ENCODE results near the gene PRR14L.
"Not testable (repeated sequence)": the region's sequence is repeated elsewhere in the genome, so short reads cannot be mapped to it uniquely, and the experiment has no call there.

Gene PRR14L

DNA sequence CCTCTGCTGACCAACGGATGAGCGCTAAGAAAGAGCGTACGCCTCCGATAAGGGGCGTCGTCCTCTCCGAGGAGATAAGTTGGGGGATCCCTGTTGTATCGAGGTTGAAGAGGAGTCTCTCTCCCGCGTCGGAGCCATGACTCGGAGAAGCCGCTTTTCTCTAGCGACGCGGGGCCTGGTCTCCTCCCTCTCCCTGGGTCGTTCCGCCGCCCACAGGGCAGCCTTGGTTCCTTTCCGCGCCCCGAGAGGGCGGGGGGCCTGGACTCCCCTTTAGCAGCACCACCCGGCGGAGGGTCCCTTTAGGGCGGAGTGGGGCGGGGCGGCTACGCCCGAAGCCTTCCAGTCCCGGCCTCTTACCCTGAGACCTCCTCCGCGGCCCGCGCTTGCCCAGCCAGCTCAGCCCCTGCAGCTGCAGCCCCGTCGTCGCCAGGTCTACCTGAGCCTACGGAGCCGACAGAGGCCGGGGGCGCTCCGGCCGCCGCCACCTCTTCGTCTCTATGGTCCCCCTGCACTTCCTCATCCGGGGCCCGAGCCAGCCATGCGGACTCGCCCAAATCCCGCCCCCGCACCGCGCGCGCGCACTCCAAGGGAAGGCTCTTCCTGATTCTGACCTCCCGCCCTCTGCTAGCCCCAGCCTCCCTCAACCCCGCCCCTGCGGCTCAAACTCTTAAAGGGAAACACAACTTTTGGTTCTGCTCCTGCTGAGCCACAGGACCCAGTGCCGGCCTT lies at the start of gene PRR14L:
PRR14L (minus strand) TSS at position 497 of the 729 bp plus-strand sequence. CDS start 11,272 bp downstream, outside the sequence.
- ATAC-seq, result peak; percentile 79
- peak; percentile 100 for DNase-seq

GRCh38 chr22:31799358-31799757 lies 49.4 kb upstream of the PRR14L start:
- DNase-seq, ATAC-seq: not testable (repeated sequence)

DNA sequence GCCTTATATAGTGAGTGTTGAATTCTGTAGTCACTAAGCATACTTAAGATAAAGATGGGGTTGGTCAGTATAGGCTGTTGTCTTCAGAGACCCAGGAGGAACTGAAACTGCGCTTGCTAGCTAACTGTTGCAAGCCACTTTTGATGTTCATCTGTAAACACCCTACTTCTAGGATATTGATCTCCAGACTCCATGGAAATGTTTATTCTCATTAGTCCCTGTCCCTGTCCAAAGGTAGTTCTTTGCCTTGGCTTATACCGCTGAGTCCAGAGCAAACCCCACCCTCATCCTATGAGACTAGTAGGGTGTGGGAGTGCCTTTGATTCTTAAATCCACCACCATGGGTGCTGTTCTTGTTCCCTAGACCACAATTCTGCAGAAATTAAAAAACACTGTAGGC lies 40.3 kb upstream of the PRR14L start:
- DNase-seq, result no peak
- no peak for ATAC-seq

DNA sequence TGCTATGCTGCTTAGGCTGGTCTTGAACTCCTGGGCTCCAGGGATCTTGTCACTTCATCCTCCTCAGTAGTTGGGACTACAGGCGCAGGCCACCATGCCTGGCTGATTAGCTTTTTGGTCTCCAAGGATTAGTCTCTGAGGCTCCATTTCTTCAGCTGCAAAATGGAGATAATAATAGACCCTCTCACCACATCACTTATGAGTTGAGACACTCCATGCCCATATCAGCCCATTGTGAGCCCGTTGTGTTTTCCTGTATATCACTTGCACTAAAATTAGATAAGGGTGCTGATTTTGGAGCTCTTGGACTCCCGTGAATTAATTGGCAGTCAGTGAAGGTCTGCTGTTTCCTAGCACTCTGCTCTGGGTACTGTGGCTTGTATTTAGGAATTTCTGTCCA lies 39.9 kb upstream of the PRR14L start:
- no peak for DNase-seq
- ATAC-seq, result no peak

GRCh38 chr22:31776231-31776630 lies 26.3 kb upstream of the PRR14L start:
- DNase-seq, result no peak
- no peak for ATAC-seq

GRCh38 chr22:31773416-31773815 lies 23.5 kb upstream of the PRR14L start:
- ATAC-seq, result no peak
- DNase-seq, result no peak

- ATAC-seq (no peak), DNase-seq (no peak)
Measured at GRCh38 chr22:31768422-31769059, 18.6 kb upstream of the PRR14L start.

DNA sequence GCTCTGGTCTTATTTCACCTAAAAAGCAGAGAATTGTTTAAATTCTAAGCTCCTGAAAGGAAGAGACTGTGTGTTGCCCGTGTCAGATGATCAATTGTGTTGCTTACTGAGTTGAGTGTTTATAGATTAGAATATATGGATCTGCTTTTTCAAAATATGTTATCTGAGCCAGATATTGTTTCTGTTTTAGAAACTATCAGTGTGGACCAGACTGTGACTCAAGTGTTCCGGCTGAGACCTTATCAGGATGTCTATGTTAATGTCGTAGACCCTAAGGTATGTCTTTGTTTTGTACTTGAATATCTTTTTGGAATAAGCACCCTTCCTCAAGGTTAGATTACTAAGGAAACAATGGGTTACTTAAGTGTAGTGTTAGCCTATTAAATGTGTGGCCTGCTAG lies 14.9 kb upstream of the PRR14L start:
- ATAC-seq (no peak), DNase-seq (no peak)

DNA sequence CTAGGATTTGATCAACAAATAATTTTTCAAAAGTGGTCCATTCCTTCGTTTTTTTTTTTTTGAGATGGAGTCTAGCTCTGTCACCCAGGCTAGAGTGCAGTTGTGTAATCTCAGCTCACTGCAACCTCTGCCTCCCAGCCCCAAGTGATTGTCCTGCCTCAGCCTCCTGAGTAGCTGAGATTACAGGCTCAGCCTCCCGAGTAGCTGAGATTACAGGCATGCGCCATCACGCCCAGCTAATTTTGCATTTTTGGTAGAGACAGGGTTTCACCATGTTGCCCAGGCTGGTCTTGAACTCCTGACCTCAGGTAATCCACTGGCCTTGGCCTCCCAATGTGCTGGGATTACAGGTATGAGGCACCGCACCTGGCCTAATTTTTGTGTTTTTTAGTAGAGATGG lies 8.9 kb upstream of the PRR14L start:
- not testable (repeated sequence) for DNase-seq, ATAC-seq

DNA sequence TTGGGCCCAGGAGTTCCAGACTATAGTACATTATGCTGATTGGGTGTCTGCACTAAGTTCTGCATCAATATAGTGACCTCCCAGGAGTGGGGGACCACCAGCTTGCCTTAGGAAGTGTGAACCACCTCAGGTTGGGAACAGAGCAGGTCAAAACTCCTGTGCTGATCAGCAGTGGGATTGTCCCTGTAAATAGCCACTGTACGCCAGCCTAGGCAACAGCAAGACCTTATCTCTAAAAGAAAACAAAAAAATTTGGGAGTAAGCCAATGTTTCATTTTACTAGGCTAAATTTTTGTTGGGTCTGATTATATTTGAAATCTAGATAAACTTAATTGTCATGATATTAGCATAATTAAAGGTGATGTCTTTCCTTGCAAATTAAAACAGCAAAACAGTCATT lies 7.3 kb upstream of the PRR14L start:
- DNase-seq (no peak), ATAC-seq (no peak)

GRCh38 chr22:31754813-31755212 lies 4.9 kb upstream of the PRR14L start:
- no peak for DNase-seq
- ATAC-seq, result no peak

- DNase-seq (peak; percentile 98), ATAC-seq (peak; percentile 84)
Measured at GRCh38 chr22:31753634-31754501, 3.9 kb upstream of the PRR14L start, which contains the start of gene DEPDC5. Gene DEPDC5 (plus strand): TSS chr22:31754019. CDS start chr22:31754922, 903 bp downstream.

- ATAC-seq, result no peak
- DNase-seq, result peak; percentile 33
Measured at GRCh38 chr22:31753005-31753633, 3.2 kb upstream of the PRR14L start.

- ATAC-seq (no peak), DNase-seq (no peak)
Measured at GRCh38 chr22:31752096-31752847, 2.3 kb upstream of the PRR14L start.

DNA sequence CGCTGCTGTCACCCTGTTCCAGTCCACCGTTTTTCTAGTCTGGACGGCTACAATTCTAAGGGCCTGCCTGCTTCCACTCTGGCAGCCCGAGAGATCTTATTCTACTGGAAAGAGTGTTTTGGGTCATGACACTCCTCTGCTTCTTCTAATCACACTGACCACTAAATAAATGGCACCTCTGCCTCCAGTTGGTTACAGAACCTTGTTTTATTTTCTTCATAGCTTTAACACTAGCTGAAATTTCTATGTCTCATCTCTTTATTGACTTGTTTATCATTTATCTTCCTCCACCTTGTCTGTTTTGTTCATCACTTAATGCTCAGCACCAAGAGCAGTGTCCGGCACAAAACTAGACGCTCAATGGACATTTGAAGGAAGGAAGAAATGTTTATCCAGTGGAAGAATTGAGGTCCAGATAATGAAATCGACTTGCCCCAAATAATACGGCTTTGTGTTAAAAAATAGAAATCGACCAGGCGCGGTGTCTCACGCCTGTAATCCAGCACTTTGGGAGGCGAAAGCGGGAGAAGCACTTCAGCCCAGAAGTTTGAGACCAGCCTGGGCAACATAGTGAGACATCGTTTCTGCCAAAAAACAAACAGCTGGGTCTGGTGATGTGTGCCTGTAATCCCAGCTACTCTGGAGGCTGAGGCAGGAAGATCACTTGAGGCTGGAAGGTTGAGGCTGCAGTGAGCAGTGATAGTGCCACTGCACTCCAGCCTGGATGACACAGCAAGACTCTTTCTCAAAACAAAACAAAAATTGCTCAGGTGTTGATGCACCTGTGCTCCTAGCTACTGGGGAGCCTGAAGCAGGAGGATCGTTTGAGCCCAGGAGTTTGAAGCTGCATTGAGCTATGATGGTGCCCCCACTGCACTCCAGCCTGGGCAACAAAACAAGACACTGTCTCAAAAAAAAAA lies 693 bp upstream of the PRR14L start:
- DNase-seq (no peak), ATAC-seq (no peak)

- DNase-seq (no peak), ATAC-seq (no peak)
Measured at GRCh38 chr22:31748490-31748889, 1.4 kb downstream of the PRR14L start.

DNA sequence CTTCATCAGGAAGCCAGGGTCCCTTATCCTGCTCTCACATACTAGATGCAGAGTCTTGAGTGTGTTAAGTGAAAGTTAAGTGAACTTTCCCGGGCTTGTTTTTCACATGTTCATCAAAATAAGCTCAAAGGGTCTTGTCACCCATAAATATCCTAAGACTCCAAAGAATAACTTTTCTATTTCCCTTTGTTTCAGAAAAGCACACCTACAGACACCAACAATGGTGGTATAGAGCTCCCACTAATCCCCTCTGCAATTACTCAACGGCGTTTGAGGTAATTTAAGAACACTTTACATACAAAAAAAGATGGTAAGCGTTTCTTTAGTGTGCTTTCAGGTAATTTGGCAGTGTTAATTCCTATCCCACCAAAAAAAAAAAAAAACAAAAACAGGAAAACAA lies 2.5 kb downstream of the PRR14L start:
- no peak for DNase-seq
- no peak for ATAC-seq

- ATAC-seq (no peak), DNase-seq (no peak)
Measured at GRCh38 chr22:31743871-31744270, 6.1 kb downstream of the PRR14L start.

DNA sequence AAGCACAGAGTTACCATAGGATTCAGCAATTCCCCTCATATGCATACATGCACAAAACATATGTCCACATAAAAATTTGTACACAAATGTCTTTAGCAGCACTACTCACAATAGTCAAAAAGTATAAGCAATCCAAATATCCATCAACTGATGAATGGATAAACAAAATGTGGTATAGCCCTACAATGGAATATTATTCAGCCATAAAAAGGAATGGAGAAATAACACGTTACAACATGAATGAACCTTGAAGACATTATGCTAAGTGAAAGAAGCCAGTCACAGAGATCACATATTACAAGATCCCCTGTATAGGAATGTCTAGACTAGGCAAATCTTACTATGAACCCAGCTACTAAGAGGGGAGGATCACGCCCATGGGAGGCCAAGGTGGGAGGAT lies 7.2 kb downstream of the PRR14L start:
- ATAC-seq, result no peak

DNA sequence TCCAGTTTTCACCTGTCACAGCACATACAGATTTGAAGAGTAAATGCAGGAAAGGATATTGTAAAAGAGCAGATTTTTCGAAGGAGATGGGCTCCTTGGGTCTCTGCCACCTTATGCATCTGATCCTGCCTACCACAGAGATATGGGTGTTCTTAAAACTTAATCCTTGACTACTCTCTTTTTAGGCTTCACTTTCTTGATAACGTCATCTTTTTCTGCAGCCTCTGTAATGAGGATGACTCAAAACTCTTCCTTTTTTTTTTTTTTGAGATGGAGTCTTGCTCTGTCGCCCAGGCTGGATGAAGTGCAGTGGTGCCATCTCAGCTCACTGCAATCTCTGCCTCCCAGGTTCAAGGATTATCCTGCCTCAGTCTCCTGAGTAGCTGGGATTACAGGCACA lies 7.8 kb downstream of the PRR14L start:
- no peak for DNase-seq

More for the DNA sequence above, 7.2 kb downstream of the PRR14L start:
- DNase-seq, result no peak

More for the DNA sequence above, 7.8 kb downstream of the PRR14L start:
- ATAC-seq, result no peak

Measured in stimulated activated naive CD8-positive, alpha-beta T cell treated with anti-CD3 and anti-CD28 coated beads, Interleukin-15, Interleukin-2, amounts not matched to agents 100 U/mL and 50 U/mL, for 24 hours (primary cell).